GM18873 (cell line): Measurements from ENCODE around the gene HLA-DOB.

Source experiments
- ATAC-seq: cut with Tn5 transposase; IDR thresholded peaks from one replicate; pipeline ENCODE4 v1.9.1; 2021; ENCODE audit warnings: mild to moderate bottlenecking, moderate library complexity, moderate number of reproducible peaks; ENCODE audit not compliant: unreplicated experiment, low FRiP score

The HLA-DOB gene

GRCh38 chr6:32843979-32844838 is 27.4 kb upstream of the HLA-DOB start, which contains the start of gene PSMB8:
Gene PSMB8 (minus strand): TSS chr6:32844047. CDS start chr6:32843996, 51 bp downstream.
- peak; percentile 60 for ATAC-seq

DNA sequence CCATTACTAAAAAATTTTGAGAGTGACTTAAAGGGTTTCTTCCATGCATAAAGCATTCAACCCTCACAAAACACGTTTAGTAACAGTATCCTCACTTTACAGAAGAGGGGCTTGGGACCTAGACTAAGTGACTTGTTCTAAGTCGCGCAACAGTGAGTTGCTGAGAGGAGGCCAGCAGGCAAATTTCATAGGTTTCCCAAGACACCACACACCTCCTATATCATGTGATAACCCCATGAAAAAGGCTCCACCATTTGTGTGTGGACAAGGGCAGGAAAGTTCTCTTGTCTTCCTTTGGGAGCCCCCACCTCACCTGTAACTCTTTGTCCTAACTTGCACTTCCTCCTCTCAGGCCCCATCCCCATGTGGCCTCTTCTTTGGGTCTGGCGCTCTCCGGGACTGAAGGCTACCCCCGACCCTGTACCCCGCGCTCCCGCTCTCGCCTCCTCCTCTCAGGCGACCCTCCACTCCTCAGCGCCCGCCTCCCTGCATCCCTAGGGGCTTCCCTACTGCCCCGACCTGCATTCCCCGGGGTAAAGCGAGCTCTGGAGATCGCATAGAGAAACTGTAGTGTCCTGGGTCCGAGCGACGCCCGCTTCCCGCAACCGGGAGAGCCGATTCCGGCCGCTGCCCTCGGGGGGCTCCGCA is 26.7 kb upstream of the HLA-DOB start:
- ATAC-seq, result no peak

- ATAC-seq, result no peak
Measured at GRCh38 chr6:32842690-32843089, 25.9 kb upstream of the HLA-DOB start.

DNA sequence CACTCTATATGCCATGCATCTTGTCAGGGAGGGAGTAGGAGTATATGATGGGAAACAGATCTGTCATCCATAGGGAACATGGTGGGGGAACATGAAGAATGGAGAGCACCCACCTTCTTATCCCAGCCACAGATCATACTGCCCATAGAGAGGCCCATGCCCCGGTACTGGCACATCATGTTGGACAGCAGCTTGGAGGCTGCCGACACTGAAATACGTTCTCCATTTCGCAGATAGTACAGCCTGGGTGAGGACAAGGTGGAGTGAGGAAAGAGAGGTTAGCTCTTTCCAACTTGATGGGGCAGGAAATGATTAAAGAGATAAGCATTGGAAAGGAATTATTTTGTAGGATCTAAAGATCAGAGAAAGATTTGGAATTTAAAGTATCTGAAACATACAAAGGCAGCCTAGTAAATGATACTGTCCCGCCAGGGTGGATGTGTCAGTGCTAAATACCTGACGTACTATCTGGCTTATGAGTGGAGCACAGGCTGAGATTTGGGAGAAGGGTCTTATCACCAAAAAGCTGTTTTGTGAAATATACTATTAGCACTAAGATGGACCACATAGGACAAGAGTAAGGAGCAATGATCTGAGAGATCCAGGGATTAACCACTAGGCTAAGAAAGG is 25.3 kb upstream of the HLA-DOB start:
- ATAC-seq, result no peak

DNA sequence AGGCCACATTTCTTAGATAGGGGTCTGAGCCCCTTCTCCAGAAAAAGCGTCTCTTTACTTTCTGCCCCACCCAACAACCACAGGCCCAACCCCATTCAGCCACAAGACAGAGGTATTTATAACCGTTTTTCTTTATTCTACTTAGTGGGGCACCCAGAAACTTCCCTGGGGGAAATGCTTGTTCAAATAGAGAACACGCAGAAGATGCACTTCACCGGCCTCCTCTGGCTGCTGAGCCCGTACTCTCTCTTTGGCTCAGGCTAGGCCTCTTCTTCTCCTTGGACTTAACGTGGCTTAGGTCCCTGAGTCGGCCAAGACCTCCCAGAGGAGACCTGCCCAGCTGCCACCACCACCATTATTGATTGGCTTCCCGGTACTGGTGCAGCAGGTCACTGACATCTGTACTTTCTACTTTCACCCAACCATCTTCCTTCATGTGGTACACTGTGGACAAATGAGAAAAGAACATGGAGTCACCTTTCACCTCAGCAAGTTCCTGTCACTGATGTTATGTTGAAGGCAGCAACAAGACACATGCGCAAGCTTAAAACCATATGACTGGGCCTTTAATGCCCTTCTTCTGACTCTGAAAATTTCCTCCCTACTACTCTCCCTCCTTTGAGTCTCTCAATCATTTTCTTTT is 23.9 kb upstream of the HLA-DOB start:
- ATAC-seq, result no peak

DNA sequence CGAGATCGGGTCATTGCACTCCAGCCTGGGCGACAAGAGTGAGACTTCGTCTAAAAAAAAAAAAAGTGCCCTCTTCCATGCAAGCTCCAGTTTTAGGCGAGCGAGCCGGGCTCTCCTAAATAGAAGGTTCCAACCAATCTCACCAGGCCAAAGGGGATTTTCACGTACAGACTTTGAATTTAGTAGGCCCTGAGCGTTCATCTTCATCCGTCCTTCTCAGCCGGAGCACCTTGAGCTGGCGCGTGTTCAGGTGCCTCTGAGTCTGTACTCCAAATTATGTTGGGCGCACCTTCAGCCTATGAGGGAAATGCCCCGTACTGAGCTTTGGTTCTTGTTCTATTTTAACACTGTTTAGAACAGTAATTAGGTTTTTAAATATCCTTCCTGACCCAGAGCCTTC is 22.6 kb upstream of the HLA-DOB start:
- ATAC-seq, result no peak

GRCh38 chr6:32838114-32838958 is 21.5 kb upstream of the HLA-DOB start, which contains the start of gene TAP2:
Gene TAP2 (minus strand): TSS chr6:32838739. CDS start chr6:32838233, 506 bp downstream.
- peak; percentile 82 for ATAC-seq

DNA sequence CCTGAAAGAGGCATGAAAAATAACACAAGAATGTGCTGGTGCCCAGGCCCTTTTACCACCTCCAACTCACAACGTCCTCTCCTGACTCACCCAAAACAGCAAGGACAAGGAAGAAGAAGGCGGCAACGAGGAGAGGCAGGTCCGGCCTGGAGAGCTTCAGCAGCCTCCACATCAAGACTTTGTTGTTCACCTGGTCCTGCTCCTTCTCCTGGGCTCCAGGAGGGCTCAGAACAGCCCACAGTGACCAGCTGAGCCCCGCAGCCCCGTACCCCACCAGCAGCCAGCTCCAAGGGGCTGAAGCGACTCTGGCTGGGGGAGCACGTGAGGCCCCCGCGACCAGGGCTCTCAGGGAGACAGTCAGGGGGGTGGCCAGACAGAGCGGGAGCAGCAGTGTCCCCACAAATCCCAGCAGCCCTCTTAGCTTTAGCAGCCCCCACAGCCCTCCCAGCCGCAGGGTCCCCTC is 20.9 kb upstream of the HLA-DOB start:
- no peak for ATAC-seq

- ATAC-seq, result no peak
Measured at GRCh38 chr6:32836873-32837272, 20.1 kb upstream of the HLA-DOB start.

GRCh38 chr6:32835167-32835893 is 18.5 kb upstream of the HLA-DOB start:
- ATAC-seq, result no peak

GRCh38 chr6:32833664-32834063 is 16.9 kb upstream of the HLA-DOB start:
- no peak for ATAC-seq

DNA sequence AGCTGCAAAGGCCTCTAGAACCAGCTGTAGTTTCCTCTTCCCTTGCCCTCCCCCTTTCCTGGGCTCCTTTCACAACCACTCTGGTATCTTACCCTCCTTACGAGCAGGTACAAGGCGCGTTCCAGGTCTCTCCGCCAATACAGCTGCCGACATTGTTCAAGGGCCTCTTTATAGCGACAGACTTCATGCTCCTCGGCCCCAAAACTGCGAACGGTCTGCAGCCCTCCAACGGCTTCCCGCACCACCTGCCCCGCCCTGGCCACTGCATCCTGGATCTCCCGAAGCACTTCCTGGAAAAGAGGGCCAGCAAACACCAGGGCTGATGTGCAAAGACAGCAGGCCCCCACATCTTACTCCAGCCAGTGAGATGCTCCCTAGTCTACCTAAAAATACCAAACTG is 15.7 kb upstream of the HLA-DOB start:
- ATAC-seq, result no peak

- no peak for ATAC-seq
Measured at GRCh38 chr6:32830936-32831335, 14.1 kb upstream of the HLA-DOB start.

DNA sequence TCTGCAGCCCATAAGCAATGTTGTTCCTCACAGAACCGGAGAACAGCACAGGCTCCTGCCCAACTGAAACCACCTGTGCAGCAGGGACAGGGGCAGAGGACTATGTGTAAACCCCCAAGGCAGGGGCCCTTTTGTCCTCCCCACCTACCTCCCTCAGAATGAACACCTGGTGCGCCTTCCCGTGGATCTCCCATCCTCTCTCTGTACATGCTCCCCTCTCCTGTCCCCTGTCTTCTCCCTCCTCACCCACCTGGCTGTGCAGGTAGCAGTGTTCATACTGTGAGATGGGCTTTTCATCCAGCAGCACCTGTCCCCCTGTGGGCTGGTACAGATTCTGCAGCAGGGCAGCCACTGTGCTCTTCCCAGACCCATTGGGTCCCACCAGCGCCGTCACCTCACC is 13.2 kb upstream of the HLA-DOB start:
- no peak for ATAC-seq

DNA sequence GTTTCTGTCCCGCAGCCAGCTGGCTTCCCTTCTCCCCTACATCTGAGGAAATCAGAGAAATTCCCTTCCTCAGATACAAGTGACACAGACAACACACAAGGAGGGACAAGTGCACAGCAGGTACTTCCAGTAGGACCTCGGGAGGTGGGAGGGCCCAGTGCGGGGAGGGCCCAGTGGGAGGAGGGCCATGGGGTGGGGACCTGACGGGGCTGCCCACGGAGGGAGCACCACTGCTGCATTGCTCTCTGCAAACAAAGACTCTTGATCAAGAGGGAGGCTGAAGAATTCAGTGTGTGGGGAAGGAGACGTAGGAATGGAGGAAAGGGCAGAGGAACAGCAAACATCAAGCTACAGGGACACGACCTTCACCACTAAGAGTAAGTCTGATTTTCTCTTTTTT is 12.7 kb upstream of the HLA-DOB start:
- ATAC-seq, result no peak

- ATAC-seq, result no peak
Measured at GRCh38 chr6:32827025-32827424, 10.2 kb upstream of the HLA-DOB start.

DNA sequence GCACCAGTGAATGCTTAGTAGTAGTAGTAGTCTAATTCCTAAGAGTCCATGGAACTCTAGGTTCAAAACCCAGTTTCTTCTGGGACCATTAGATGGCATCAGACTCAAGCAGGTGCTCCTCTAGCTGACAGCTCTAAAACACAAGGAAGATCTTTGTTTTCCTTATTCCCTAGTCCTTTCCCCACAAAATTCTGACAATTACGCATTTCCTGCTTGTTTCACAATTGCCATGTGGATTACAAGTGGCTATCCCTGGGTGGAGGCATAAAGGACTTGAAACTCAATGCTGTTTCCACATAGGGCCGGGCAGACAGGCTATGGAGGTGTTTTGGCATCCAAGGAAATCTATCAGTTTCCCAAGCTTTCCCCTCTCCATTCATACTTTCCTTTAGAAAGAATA is 9.2 kb upstream of the HLA-DOB start:
- ATAC-seq, result no peak

DNA sequence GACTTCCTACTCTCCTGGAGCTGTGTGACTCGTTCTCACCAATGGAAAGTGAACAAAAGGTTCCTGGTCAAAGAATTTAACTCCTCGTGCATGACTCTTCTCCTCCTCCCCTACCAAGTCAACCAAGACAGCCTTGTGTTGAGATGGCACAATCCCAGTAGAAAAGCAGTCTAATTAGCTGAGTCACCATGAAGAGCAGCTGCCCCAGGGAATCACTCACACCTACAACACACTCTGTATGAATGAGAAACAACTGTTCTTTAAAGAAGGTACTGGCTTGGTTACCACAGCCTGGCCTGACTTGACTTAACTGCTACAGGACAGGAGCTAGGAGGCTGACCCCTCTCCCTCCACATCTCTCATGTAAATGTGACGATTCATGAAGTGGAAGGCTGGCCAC is 2.9 kb upstream of the HLA-DOB start:
- no peak for ATAC-seq

DNA sequence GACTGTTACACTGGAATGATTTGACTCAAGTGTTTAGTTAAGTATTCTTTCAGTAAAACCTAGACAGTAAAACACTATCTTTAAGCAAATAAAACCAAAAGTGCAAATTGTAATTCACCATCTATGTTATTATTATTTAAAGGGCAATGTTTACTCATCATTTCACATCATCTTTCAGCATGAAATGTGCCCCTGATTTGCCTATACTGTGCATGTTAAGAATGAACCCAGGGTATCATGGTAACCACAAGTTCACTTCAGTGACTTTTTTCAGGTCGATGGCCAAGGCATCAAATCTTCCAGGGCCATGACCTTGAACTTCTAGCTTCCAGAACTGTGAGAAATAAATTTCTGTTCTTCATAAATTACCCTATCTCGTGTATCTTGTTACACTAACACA is 2.1 kb upstream of the HLA-DOB start:
- no peak for ATAC-seq
